Measurements from ENCODE around the gene SRSF4.
"Not testable (repeated sequence)": the region's sequence is repeated elsewhere in the genome, so short reads cannot be mapped to it uniquely, and the experiment has no call there.

Gene SRSF4

GRCh38 chr1:29181413-29182225, at the start of gene SRSF4:
TSS of gene SRSF4 (minus strand) at chr1:29181900. CDS start at chr1:29181752, 148 bp downstream.
- DNase-seq = peak; percentile 98 to 99

- DNase-seq = peak; percentile 94 to 96
These were observed 49.1 kb upstream of the SRSF4 start, which contains the start of gene MECR for GRCh38 chr1:29230553-29231378. TSS of gene MECR (minus strand) at chr1:29230934. CDS start at chr1:29230906, 28 bp downstream.

GRCh38 chr1:29230204-29230552, 48.5 kb upstream of the SRSF4 start:
- DNase-seq = no peak

GRCh38 chr1:29227511-29227910, 45.8 kb upstream of the SRSF4 start:
- no peak for DNase-seq

- no peak for DNase-seq
These were observed 43.7 kb upstream of the SRSF4 start for GRCh38 chr1:29225361-29225760.

GRCh38 chr1:29224356-29224837, 42.7 kb upstream of the SRSF4 start:
- no peak for DNase-seq

- no peak for DNase-seq
These were observed 41.8 kb upstream of the SRSF4 start for GRCh38 chr1:29223521-29223920.

- DNase-seq = no peak
These were observed 41.0 kb upstream of the SRSF4 start for GRCh38 chr1:29222686-29223085.

- not testable (repeated sequence) for DNase-seq
These were observed 40.6 kb upstream of the SRSF4 start for GRCh38 chr1:29222260-29222659.

GRCh38 chr1:29221296-29221695, 39.6 kb upstream of the SRSF4 start:
- DNase-seq = no peak

- DNase-seq = no peak
These were observed 36.5 kb upstream of the SRSF4 start for GRCh38 chr1:29218223-29218622.

- DNase-seq = no peak
These were observed 35.9 kb upstream of the SRSF4 start for GRCh38 chr1:29217633-29218032.

GRCh38 chr1:29213055-29213454, 31.4 kb upstream of the SRSF4 start:
- DNase-seq = no peak

GRCh38 chr1:29211086-29212030, 29.7 kb upstream of the SRSF4 start:
- DNase-seq = no peak

GRCh38 chr1:29210278-29211085, 28.8 kb upstream of the SRSF4 start:
- DNase-seq = no peak

- DNase-seq = no peak
These were observed 27.5 kb upstream of the SRSF4 start for GRCh38 chr1:29209173-29209572.

GRCh38 chr1:29208442-29208841, 26.7 kb upstream of the SRSF4 start:
- no peak for DNase-seq

- DNase-seq = peak; percentile 83 to 84
These were observed 21.1 kb upstream of the SRSF4 start for GRCh38 chr1:29202584-29203340.

- DNase-seq = no peak
These were observed 20.4 kb upstream of the SRSF4 start for GRCh38 chr1:29202053-29202452.

GRCh38 chr1:29201595-29202051, 19.9 kb upstream of the SRSF4 start:
- no peak for DNase-seq
